ENCODE data around the gene CRACR2B.

GRCh38 chr11:841981-842369 is 14.3 kb downstream of the CRACR2B start:
- TF ChIP-seq CTCF (IDR thresholded peaks at IDR 0.05) = no peak
- no peak for TF ChIP-seq EP300 (IDR thresholded peaks at IDR 0.05)
- TF ChIP-seq POLR2A (IDR thresholded peaks at IDR 0.05) = no peak
